Activated naive CD4-positive, alpha-beta T cell treated with anti-CD3 and anti-CD28 coated beads, Interleukin-2, amount 10 ng/mL, durations not matched to agents 7 days and 5 days (primary cell): ENCODE results near the gene FUZ.
A peak's percentile ranks its signal among the peaks of the same experiment; 100 is the strongest.

ENCODE experiments used
- CTCF ChIA-PET: fragments of 350-600 bp; sonication (Branson Sonifier 250); formaldehyde crosslinking; loops from one replicate; lab custom pipeline; 2021; ENCODE audit warnings: antibody characterized with exemption; lab: Charles Lee
- DNase-seq: peaks from one replicate; pipeline ENCODE4 v3.0.0-alpha.2; 2020
- H3K27ac Mint-ChIP-seq: one replicate; pipeline ENCODE4 v1.8.0; 2021; ENCODE audit warnings: mild to moderate bottlenecking, moderate library complexity, mixed read lengths
- H3K27me3 Mint-ChIP-seq: one replicate; pipeline ENCODE4 v1.8.0; 2021; ENCODE audit warnings: mild to moderate bottlenecking, mixed read lengths
- H3K36me3 Mint-ChIP-seq: one replicate; pipeline ENCODE4 v1.8.0; 2021; ENCODE audit warnings: mixed read lengths
- H3K4me1 Mint-ChIP-seq: one replicate; pipeline ENCODE4 v1.8.0; 2021; ENCODE audit warnings: mixed read lengths
- H3K4me3 Mint-ChIP-seq: one replicate; pipeline ENCODE4 v1.8.0; 2021; ENCODE audit warnings: mild to moderate bottlenecking, moderate library complexity, mixed read lengths
- H3K9me3 Mint-ChIP-seq: one replicate; pipeline ENCODE4 v1.8.0; 2021; ENCODE audit warnings: mixed read lengths

Gene FUZ

DNA sequence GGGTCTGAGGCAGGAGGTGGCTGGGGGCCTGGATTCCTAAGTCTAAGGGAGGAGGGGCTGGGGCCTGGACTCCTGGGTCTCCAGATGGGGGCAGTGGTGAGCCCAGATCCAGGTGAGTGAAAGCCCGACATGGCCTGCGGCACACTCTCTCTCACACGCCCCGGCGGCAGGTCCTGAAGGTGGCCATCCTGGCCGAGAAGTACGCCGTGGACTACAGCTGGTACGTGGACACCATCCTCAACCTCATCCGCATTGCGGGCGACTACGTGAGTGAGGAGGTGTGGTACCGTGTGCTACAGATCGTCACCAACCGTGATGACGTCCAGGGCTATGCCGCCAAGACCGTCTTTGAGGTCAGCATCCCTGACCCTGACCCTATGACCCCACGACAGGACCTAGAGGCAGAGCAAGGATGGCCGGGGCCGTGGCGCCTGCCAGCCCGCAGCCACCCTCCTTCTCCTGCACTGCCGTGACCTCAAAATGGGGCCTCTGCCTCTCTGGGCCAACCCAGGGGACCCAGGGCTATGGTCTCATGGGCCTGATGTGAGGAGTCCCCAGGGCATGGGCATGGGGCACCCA is 13.2 kb downstream of the FUZ start:
- Mint-ChIP-seq H3K9me3 (no peaks in the 10 kb centered on the region), H3K4me3 (no peak overlapping the region), H3K27me3 (no peaks in the 10 kb centered on the region), H3K36me3 (peaks cover 45% of the 10 kb centered on the region), H3K27ac (no peak overlapping the region), H3K4me1 (no peaks in the 10 kb centered on the region)
- CTCF ChIA-PET = no interaction called here
- DNase-seq = no peak

GRCh38 chr19:49799271-49799797 is 13.8 kb downstream of the FUZ start:
- H3K4me1 Mint-ChIP-seq = no peaks in the 10 kb centered on the region
- DNase-seq = no peak
- no peak overlapping the region for H3K4me3 Mint-ChIP-seq
- CTCF ChIA-PET = no interaction called here
- no peak overlapping the region for H3K27ac Mint-ChIP-seq
- H3K36me3 Mint-ChIP-seq = peaks cover 47% of the 10 kb centered on the region
- H3K27me3 Mint-ChIP-seq = no peaks in the 10 kb centered on the region
- H3K9me3 Mint-ChIP-seq = no peaks in the 10 kb centered on the region

- no peak overlapping the region for H3K27ac Mint-ChIP-seq
- peaks cover 42% of the 10 kb centered on the region for H3K36me3 Mint-ChIP-seq
- DNase-seq = no peak
- H3K4me1 Mint-ChIP-seq = no peaks in the 10 kb centered on the region
- no peaks in the 10 kb centered on the region for H3K9me3 Mint-ChIP-seq
- CTCF ChIA-PET = interaction anchor here (0.6 kb wide), 1 partner anchor 1614 kb away, joined by 3 read pairs; no protein-coding TSS in a partner anchor
- H3K27me3 Mint-ChIP-seq = no peaks in the 10 kb centered on the region
- H3K4me3 Mint-ChIP-seq = no peak overlapping the region
Observed at GRCh38 chr19:49798574-49798973, 14.5 kb downstream of the FUZ start.

DNA sequence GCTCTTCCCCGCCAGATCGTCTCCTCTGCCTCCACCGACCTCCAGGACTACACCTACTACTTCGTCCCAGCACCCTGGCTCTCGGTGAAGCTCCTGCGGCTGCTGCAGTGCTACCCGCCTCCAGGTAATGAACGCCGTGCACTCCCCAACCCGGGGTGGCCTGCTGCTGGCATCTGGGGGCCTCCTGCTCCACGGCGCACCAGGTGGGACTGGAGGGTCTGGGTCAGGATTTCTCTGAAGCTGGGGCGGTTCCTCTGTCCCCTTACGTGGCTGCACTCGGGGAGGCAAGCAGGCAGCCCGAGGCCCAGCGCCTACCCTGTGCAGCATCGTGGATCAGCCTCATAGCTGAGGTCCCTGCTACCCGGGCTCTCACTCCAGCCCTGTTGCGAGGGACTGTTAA is 17.5 kb downstream of the FUZ start:
- Mint-ChIP-seq H3K4me3 (no peak overlapping the region), H3K4me1 (no peaks in the 10 kb centered on the region), H3K27me3 (no peaks in the 10 kb centered on the region), H3K36me3 (peaks cover 39% of the 10 kb centered on the region), H3K27ac (no peak overlapping the region), H3K9me3 (no peaks in the 10 kb centered on the region)
- CTCF ChIA-PET = no interaction called here
- DNase-seq = no peak

GRCh38 chr19:49793561-49793840 is 19.6 kb downstream of the FUZ start:
- DNase-seq = no peak
- no peak overlapping the region for H3K4me3 Mint-ChIP-seq
- H3K36me3 Mint-ChIP-seq = peaks cover 35% of the 10 kb centered on the region
- H3K27ac Mint-ChIP-seq = peak overlapping the region; percentile 68
- no peaks in the 10 kb centered on the region for H3K4me1 Mint-ChIP-seq
- H3K9me3 Mint-ChIP-seq = no peaks in the 10 kb centered on the region
- CTCF ChIA-PET = interaction anchor here (0.6 kb wide), 1 partner anchor 10 kb away, joined by 3 read pairs; no protein-coding TSS in a partner anchor
- no peaks in the 10 kb centered on the region for H3K27me3 Mint-ChIP-seq

DNA sequence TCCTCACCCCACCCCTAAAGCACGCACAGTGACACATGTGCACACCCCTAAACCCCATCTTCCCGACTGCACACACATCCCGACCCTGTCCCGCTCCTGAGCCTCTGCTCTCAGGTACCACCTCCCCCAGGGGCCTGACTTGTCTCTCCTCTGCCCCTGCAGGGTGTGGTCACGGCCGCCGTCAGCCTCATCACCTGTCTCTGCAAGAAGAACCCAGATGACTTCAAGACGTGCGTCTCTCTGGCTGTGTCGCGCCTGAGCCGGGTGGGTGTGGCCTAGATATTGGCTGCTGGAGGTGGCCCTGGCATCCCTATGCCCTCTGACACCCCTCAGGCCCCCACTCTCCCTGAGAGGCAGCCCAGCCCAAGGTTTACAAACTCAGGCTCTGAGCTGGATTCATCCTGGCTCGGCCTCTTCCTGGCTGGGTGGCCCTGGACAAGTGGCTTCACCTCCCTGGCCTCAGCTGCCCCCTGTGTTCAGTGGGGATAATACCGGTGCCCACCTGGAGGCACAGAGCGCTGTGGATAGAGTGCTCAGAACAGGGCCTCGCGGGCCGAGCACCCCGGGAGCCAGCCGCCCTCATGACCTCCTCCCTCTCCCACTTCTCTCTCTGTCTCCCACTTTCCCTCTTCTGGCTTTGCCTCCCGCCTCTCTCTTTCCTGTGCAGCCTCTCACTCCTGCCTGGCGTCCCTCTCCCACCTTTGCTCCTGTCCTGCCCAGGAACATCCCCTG is 20.1 kb downstream of the FUZ start:
- CTCF ChIA-PET = interaction anchor here (0.6 kb wide), 1 partner anchor 11 kb away, joined by 3 read pairs; no protein-coding TSS in a partner anchor
- H3K36me3 Mint-ChIP-seq = peaks cover 38% of the 10 kb centered on the region
- no peaks in the 10 kb centered on the region for H3K27me3 Mint-ChIP-seq
- no peak for DNase-seq
- no peaks in the 10 kb centered on the region for H3K9me3 Mint-ChIP-seq
- H3K4me3 Mint-ChIP-seq = no peak overlapping the region
- H3K27ac Mint-ChIP-seq = no peak overlapping the region
- no peaks in the 10 kb centered on the region for H3K4me1 Mint-ChIP-seq

DNA sequence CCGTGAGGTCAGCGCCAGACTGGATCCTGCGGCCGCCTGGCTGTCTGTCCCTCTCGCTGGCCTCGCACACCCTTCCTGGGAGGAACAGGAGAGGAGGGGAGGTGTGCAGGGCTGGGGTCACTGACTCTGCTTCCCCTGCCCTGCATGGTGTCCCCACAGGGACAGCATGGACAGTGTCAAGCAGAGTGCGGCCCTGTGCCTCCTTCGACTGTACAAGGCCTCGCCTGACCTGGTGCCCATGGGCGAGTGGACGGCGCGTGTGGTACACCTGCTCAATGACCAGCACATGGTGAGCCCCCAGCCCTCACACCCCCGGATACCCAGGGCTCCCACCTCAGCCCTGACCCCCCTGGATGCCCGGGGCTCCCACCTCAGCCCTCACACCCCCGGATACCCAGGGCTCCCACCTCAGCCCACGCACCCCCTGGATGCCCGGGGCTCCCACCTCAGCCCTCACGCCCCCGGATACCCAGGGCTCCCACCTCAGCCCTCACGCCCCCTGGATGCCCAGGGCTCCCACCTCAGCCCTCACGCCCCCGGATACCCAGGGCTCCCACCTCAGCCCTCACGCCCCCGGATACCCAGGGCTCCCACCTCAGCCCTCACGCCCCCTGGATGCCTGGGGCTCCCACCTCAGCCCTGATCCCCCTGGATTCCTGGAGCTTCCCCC is 21.2 kb downstream of the FUZ start:
- H3K36me3 Mint-ChIP-seq = peaks cover 38% of the 10 kb centered on the region
- H3K27me3 Mint-ChIP-seq = no peaks in the 10 kb centered on the region
- H3K4me3 Mint-ChIP-seq = no peak overlapping the region
- CTCF ChIA-PET = no interaction called here
- H3K4me1 Mint-ChIP-seq = no peaks in the 10 kb centered on the region
- H3K9me3 Mint-ChIP-seq = no peaks in the 10 kb centered on the region
- DNase-seq = no peak
- no peak overlapping the region for H3K27ac Mint-ChIP-seq

DNA sequence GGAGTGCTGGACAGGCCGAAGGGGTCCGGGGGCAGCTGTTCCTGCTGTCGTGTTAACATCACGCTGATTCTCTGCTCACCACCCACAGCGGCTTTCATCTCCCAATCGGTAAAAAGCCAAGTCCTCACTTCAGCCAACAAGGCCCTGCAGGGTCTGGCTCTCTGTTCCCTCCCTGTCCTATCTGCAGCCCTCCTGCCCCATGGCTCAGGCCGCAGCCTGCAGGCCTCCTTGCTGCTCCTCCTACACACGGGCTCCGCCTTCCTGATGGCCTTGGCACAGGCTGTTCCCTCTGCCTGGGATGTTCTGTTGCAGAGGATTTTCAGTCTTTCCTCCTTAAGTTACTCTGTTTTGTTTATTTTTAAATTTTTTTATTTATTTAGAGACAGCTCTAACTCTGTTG is 22.2 kb downstream of the FUZ start:
- no peaks in the 10 kb centered on the region for H3K27me3 Mint-ChIP-seq
- no peaks in the 10 kb centered on the region for H3K4me1 Mint-ChIP-seq
- CTCF ChIA-PET = no interaction called here
- no peak overlapping the region for H3K4me3 Mint-ChIP-seq
- DNase-seq = no peak
- no peak overlapping the region for H3K27ac Mint-ChIP-seq
- no peaks in the 10 kb centered on the region for H3K9me3 Mint-ChIP-seq
- peaks cover 37% of the 10 kb centered on the region for H3K36me3 Mint-ChIP-seq

GRCh38 chr19:49788857-49789256 is 24.2 kb downstream of the FUZ start:
- CTCF ChIA-PET = no interaction called here
- no peaks in the 10 kb centered on the region for H3K4me1 Mint-ChIP-seq
- H3K27me3 Mint-ChIP-seq = no peaks in the 10 kb centered on the region
- H3K9me3 Mint-ChIP-seq = no peaks in the 10 kb centered on the region
- H3K27ac Mint-ChIP-seq = no peak overlapping the region
- H3K36me3 Mint-ChIP-seq = peaks cover 37% of the 10 kb centered on the region
- DNase-seq = no peak
- H3K4me3 Mint-ChIP-seq = no peak overlapping the region

- Mint-ChIP-seq H3K27me3 (no peaks in the 10 kb centered on the region), H3K9me3 (no peaks in the 10 kb centered on the region), H3K27ac (no peak overlapping the region), H3K4me1 (no peaks in the 10 kb centered on the region), H3K4me3 (no peak overlapping the region), H3K36me3 (peaks cover 45% of the 10 kb centered on the region)
- CTCF ChIA-PET = interaction anchor here (0.5 to 0.6 kb wide), 2 partner anchors 47 to 533 kb away, joined by 3 read pairs; no protein-coding TSS in a partner anchor
- no peak for DNase-seq
Observed at GRCh38 chr19:49787746-49788145, 25.3 kb downstream of the FUZ start.

- peak overlapping the region; percentile 31 for H3K27ac Mint-ChIP-seq
- H3K4me3 Mint-ChIP-seq = no peak overlapping the region
- no peaks in the 10 kb centered on the region for H3K9me3 Mint-ChIP-seq
- no peaks in the 10 kb centered on the region for H3K4me1 Mint-ChIP-seq
- CTCF ChIA-PET = no interaction called here
- DNase-seq = no peak
- no peaks in the 10 kb centered on the region for H3K27me3 Mint-ChIP-seq
- H3K36me3 Mint-ChIP-seq = peaks cover 42% of the 10 kb centered on the region
Observed at GRCh38 chr19:49786376-49786820, 26.7 kb downstream of the FUZ start.

GRCh38 chr19:49782515-49782914 is 30.6 kb downstream of the FUZ start:
- H3K4me3 Mint-ChIP-seq = no peak overlapping the region
- H3K4me1 Mint-ChIP-seq = peaks cover 10% of the 10 kb centered on the region
- no peak overlapping the region for H3K27ac Mint-ChIP-seq
- no peaks in the 10 kb centered on the region for H3K9me3 Mint-ChIP-seq
- DNase-seq = no peak
- CTCF ChIA-PET = no interaction called here
- H3K36me3 Mint-ChIP-seq = peaks cover 31% of the 10 kb centered on the region
- H3K27me3 Mint-ChIP-seq = no peaks in the 10 kb centered on the region

DNA sequence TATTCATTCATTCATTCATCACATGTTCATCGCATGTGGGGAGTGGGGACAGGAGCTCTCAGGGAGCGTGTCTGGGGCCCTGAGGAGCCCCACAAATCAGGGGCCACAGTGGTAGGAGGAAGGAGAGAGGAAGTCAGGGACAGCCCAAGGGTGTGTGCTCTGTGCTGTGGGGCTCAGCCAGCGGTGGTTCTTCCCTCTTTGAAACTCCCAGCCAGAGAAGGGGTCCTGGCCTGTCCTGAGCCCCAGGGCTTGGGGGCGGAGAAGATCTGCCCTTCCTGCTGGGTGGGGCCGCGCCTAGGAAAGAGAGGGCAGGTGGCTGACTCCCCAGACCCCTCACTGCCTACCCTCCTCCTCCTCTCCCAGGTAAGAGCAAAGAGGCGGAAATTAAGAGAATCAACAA is 31.7 kb downstream of the FUZ start:
- Mint-ChIP-seq H3K27ac (no peak overlapping the region), H3K4me3 (no peak overlapping the region), H3K4me1 (peaks cover 11% of the 10 kb centered on the region), H3K27me3 (no peaks in the 10 kb centered on the region), H3K36me3 (peaks cover 31% of the 10 kb centered on the region), H3K9me3 (no peaks in the 10 kb centered on the region)
- CTCF ChIA-PET = no interaction called here
- no peak for DNase-seq

DNA sequence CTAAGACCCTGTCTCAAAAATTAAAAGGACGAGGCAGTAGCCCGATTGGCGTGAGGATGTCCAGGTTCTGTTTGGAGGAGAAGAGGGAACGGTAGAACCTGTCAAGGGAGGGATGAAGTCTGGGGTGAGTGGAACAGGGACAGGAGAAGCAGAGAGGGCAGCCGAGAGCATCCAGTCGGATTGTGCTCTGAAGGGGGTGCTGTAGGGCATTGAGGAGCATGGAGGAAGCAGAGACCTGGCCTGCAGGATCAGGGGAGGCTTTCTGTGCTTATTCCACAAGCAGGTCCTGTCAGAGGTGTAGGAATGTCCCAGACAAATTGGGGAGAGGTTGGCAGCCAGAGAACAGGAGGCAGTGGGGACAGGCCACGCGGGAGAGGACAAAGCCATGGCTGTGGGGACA is 32.2 kb downstream of the FUZ start:
- H3K4me3 Mint-ChIP-seq = no peak overlapping the region
- H3K9me3 Mint-ChIP-seq = no peaks in the 10 kb centered on the region
- H3K27me3 Mint-ChIP-seq = no peaks in the 10 kb centered on the region
- H3K4me1 Mint-ChIP-seq = peaks cover 15% of the 10 kb centered on the region
- peaks cover 34% of the 10 kb centered on the region for H3K36me3 Mint-ChIP-seq
- DNase-seq = no peak
- H3K27ac Mint-ChIP-seq = peak overlapping the region; percentile 11
- CTCF ChIA-PET = no interaction called here
